GM21360 (cell line): ENCODE data around the gene SNRNP40.

Source experiments
- ATAC-seq: cut with Tn5 transposase; IDR thresholded peaks from one replicate; pipeline ENCODE4 v1.9.1; 2021; ENCODE audit warnings: mild to moderate bottlenecking, moderate library complexity; ENCODE audit not compliant: unreplicated experiment

SNRNP40 gene

DNA sequence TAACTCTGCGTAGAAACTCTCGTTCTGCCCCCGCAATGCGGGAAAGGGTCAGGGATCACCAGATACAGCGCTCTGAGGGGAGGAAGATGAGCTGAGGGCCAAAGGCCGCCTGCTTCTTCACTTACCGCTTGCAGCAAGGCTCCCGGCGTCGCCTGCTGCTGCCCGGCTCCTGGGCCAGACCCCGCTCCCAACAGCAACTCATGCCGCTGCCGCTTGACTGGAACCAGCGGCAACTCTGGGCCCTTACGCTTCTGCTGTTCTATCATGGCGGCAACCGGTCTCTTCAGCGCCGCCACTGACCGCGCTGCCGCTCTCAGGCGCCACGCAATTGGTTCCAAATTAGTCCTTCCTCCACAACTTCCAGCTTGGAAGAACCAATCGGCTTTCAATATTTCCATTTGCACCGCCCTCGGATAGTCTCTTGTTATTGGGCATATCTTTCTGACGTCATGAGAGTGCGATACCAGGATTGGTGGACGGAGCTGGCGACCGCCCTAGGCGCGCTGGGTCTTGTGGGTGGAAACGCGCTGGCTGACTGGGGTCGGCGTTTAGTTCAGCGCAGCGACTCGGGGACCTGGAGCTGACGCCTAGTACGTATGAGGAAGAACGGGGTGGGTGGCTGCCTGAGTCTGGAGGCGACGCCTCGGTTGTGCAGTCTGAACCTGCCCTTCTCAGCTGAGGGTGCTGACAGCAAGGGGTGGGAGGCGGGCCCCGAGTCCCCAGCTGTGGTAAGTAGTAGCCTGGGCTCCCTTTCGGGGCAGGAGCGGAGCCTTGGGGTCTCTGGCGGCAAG, at the start of gene SNRNP40, which contains the start of gene ZCCHC17:
Gene SNRNP40, minus strand, starts transcription at position 303 of the 791 bp plus-strand sequence. Its CDS starts 37 bp downstream, at position 266.
Gene ZCCHC17, plus strand, starts transcription at position 547 of the 791 bp plus-strand sequence. CDS start 13,067 bp downstream, outside the sequence.
- peak; percentile 94 for ATAC-seq

DNA sequence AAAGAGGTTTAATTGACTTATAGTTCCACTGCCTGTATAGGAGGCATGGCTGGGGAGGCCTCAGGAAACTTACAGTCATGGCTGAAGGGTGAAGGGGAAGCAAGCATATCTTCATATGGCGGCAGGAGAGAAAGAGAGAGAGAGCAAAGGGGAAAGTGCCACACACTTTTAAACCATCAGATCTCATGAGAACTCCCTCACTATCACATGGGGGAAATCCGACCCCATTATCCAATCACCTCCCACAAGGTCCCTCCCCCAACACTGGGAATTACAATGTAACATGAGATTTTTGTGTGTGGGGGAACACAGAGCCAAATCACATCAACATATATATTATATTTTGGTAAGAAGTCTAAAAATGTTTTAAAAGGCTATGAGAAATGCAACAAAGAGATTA, 49.0 kb upstream of the SNRNP40 start:
- no peak for ATAC-seq

DNA sequence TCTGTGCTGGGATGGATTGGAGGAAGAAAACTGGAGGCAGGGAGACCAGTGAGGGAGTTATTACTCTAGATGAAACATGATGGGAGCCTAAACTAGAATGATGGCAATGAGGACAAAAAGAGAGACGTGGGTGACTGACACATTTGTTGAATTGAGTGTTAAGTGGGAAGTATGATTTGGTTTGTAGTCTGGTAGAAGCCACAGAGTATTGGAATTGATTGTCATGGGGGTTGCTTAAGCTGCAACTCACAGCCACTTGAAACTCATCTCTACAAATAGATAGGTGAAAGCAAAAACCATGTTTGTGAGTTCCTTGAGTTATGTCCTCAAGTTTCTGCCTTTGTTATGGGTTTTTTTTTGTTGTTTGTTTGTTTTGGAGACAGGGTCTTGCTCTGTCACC, 47.9 kb upstream of the SNRNP40 start:
- ATAC-seq, result no peak

DNA sequence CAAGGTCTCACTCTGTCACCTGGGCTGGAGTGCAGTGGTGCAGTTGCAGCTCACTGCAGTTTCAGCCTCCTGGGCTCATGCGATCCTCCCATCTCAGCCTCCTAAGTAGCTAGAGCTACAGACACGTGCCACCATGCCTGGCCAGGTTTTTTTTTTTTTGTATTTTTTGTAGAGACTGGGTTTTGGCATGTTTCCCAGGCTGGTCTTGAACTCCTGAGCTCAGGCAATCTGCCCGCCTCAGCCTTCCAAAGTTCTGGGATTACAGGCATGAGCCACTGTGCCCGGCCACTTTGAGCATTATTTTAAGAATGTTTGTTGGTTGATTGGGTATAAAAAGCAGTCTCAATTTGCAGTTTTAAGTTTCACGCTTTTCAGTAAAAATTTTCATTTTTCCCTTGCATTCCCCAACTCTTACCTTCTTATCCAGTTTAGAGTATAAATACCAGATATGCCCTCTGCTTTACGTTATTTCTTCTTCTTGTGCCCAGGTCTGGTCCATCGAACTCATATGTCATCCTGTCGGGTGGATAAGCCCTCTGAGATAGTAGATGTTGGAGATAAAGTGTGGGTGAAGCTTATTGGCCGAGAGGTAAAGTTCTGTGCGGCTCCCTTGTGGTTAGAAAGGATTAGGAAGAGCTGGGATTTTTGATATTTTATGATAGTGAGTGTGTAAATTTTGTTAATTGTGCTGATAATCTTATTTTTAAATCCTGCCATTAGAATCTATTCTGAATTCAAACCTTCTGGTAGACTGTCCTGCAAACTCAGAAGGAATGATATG, 40.3 kb upstream of the SNRNP40 start:
- ATAC-seq, result no peak

DNA sequence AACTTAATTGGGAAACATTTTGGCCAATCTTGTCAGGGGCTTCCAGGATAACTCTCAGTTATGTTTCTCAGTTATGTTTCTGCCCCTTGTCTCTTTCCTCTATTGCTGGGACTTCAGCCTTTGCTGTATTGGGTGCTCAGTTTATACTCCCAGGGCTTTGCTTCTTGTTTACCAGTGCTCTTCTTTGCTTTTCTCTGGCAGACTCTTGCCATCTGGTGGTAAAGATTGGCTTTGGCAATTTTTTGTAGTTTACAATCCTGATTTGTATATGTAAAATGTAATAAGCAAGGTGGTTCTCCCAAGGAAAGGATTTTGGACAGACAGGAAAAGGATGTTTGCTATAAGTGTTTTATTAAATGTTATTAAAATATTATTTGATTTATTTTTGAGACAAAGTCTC, 38.4 kb upstream of the SNRNP40 start:
- ATAC-seq, result no peak

DNA sequence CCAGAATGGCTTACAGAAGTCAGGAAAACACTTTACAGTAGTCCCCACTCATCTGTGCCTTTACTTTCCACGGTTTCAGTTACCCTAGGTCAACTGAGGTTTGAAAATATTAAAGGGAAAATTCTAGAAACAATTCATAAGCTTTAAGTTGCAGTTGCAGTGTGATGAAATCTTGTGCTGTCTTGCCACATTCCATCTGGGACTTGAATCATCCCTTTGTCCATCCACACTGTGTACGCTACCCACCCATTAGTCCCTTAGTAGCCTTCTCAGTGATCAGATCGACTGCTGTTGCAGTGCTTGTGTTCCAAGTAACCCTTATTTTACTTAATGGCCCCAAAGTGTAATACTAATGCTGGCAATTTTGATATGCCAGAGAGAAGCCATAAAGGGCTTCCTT, 30.8 kb upstream of the SNRNP40 start:
- ATAC-seq, result no peak

DNA sequence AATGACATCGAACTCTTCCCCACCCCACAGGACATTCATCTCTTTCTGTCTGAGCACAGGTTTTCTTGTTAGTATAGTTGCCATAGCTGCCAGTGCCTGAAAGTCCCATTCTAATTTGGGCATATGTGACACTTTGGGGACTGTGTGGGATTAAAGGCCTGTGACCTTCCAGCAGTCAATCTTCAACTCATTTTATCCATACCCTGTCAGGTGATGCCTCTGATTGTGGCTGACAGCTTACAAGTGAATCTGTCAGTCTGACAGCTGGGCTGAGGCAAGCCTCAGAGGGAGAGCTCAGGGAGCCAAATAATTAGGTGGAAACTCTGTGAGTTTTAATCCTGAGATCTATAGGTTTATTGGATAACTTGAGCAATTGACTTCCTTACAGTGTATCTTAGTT, 29.9 kb upstream of the SNRNP40 start:
- ATAC-seq, result no peak

DNA sequence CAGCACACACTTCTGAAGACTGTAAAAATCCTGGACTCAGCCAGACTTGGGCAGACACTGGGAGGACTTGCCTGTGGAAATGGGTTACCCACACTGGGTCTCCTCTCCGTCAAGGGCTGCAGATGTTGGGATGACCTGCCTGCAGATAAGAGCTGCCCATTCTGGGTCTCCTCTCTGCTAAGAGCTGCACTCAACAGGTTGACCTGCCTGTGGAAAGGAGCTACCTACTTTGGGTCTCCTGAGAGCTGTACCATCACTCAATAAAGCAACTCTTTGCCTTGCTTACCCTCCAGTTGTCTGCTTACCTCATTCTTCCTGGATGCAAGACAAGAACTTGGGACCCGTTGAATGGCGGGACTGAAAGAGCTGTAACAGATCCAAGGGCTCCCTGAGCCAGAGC, 28.4 kb upstream of the SNRNP40 start:
- ATAC-seq, result no peak

DNA sequence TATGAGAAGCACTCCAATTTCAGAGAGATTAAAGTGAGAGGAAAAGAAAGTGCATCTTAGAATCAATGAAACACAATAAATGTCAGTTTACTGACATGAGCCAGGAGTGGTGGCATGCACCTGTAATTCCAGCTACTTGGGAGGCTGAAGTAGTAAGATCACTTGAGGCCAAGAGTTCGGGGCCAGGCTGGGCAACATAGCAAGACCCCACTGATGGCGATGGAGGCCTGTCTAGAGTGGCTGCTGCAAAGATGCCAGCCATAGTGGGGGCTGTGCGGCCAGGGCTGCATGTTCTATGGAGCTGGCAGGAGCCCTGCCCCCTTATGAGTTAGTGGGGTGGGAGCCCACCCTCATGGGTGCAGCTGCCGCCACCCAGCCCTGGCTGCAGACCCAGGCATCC, 27.5 kb upstream of the SNRNP40 start:
- ATAC-seq, result no peak

DNA sequence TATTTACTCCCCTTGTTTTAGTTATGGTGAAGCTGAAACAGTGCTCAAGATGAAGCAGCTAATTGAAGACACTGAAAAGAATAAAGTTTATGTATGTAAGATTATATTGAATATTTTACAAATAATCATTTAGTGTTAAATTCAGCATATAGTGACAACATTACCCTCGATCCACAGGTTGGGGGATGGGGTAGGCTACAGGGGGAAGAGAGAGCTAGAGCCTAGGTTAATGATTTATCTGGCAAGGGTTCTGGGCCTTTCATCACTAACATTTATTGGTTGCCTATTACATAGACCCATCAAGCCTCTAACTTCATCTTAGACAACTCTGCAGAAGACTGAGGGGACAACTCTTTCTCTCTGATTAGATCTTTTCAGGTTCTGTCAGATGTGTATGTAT, 21.6 kb upstream of the SNRNP40 start:
- no peak for ATAC-seq

DNA sequence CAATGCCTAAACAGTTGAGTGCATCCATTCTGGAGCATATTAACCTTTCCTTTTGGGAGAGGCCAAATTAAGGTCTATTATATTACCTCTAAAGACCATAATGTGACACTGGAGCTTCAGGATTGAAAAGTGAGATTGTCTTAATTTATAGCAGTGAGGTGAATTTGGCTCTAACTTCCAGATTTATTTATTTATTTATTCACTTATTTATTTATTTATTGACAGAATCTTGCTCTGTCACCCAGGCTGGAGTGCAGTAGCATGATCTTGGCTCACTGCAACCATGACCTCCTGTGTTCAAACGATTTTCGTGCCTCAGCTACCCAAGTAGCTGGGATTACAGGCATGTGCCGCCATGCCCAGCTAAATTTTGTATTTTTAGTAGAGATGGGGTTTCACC, 19.3 kb upstream of the SNRNP40 start:
- ATAC-seq, result no peak

DNA sequence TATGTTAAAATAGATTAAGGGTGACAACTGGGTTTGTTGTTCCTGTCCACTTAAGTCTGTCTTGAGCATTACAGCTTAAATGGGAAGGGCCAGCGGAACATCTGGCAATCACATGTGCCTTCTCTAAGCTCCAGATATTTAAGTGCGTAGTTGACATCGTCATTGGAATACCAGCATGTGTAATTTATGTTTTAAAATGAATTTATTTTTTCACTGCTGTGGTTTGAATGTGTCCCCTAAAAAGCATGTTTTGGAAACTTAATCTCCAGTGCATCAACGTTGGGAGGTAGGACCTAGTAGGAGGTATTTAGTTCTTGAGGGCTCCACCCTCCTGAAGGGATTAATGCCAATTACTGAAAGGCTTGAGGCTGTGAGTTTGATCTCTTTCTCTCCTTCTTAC, 13.6 kb upstream of the SNRNP40 start:
- ATAC-seq, result no peak

DNA sequence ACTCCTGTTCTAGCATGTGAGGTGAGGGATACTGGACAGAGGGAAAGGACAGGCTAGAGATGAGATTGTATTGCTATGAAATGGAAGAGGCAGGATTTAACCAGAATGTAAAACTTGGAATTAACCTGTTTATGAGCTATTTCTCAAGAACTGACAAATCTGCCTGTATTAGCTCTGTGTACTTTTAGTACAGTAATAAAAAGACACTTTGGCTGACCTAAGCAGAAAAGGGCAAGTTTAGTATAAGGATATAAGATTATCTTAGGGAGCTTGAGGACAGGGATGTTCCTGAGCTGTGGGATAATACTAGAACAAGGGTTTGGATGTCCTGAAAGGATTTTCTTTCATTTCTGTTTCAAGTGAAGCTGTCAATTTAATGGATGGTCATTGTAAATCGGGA, 11.4 kb upstream of the SNRNP40 start:
- no peak for ATAC-seq

DNA sequence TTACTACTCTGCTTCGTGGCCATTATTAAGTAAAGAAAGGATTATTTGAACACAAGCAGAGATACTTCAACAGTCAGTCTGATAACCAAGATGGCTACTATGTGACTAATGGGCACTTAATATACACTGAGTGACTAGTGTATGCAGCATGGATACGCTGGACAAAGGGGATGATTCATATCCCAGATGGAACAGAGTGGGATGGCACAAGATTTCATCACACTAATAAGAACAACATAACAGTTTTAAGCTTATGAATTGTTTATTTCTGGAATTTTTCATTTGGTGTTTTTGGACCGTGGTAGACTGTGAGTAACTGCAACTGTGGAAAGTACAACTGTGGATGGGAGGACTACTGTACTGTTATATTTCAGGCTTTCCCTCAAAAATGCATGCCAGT, 9.7 kb upstream of the SNRNP40 start:
- no peak for ATAC-seq

DNA sequence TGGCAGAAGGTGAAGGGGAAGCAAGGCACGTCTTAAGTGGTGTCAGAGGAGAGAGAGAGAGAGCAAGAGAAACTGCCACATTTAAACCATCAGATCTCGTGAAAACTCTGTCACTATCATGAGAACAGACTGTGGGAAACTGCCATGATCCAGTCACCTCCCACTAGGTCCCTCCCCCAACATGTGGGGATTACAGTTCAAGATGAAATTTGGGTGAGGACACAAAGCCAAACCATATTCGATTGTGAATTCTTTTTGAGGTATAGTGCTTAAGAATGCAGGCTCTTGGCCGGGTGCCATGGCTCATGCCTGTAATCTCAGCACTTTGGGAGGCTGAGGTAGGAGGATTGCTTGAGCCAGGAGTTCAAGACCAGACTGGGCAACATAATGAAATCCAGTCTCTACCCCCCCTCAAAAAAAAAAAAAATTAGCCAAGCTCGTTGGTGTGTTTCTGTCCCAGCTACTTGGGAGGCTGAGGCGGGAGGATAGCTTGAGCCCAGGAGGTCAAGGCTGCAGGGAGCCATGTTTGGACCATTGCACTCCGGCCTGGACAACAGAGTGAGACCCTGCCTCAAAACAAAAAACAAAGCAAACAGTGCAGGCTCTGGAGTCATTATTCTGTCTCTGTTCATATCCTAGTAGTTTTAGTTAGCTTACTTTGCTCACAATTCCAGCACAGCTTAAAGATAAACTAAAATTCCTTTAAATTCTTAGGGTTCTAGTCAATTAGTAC, 6.3 kb upstream of the SNRNP40 start:
- ATAC-seq, result no peak

DNA sequence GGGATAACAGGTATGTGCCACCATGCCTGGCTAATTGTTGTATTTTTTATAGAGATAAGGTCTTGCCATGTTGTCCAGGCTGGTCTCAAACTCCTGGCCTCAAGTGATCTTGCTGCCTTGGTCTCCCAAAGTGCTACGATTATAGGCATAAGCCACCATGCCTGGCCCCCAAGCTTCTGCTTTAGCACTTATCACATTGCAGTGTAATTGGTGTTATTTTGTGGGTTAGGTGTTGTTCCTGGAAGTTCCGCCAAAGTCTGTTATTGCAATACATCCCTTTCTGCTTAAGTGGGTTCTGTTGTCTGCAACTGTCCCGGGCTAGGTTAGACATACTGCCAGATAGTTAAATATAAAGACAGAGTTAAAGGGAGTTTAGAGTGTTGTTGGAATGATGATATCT, 3.6 kb upstream of the SNRNP40 start:
- ATAC-seq, result no peak

DNA sequence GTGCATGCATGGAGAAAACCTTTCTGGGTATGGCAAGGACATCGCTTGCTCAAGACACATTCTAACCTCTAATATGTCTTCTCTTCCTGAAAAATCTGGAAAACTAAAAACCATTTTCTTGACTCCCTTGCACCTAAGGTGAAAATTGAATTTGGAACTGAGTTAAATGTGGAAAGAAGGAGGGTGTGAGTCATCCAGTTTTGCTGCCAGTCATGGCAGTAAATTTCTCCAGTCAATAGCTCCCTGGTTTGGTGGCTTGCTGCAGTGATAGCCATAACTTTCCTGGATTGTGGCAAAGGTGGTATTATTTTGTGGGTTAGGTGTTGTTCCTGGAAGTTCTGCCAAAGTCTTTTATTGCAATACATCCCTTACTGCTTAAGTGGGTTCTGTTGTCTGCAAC, 2.8 kb upstream of the SNRNP40 start:
- ATAC-seq, result no peak

DNA sequence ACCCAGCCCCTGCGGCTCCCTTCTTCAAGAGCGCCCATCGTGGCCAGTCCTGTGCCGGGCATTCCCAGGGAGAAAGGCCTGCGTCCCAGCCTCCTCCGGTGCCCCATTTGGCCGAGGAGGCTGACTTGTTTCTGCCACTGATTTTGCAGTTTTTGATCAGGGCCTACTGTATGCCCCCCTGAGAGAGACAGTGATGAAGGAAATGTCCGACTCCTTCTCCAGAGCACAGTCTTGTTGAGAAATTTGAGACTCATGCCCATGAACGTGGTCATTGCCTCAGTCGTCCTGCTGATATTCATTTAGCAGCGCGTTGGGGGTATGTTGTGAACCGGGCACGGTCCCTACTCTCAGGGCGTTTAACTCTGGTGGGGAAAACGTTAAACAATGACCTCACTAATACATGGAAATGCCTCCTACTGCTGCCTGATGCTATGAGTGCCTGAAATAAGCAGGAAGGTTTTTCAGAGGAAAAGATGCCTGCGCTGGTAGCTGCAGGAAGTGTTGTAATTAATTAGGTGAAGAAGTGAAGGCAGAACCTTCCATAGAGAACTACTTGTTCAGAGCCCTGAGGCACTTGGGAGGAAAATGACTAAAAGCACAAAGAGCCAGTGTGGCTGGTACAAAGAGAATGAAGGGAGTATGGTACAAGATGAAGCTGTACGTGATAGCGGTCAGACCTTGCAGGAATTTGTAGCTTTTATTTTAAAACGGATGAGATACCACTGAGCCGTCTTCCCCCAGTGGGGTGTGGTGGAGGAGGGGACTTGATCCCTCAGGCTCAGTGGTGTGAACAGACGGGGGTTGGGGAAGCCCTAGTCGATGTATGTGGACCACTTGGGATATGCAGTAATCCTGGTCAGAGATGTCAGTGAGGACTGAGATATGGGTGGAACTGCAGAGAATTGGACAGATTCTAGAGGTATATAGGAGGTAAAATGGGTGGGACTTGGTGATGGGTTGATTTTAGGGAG, 974 bp upstream of the SNRNP40 start:
- no peak for ATAC-seq

DNA sequence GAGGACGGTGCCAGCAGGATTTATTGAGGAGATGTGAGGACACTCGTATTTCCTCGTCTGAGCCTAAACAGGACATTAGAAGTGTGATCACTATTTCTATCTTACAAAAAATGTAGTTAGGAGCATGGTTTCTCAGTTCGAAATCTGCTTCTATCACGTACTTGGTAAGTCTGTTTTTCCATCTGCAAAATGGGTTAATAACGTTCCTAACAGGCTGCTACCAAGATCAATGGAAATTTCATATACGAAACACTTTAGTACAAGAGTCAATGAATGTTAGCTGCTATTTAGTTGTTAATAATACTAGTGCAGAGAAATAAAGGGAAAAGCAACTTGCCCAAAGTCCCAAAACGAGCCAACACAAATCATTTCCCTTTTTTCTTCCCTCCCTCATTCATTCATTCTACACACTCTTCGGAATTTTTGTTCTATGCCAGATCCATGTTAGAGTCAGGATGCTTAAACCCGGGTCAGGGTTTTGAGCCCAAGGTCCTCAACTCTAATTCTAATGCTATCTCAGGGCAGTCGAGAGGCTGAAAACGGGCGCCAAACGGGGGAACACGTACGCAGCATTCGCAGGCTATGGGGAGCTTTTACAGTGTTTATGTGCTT, 608 bp downstream of the SNRNP40 start:
- ATAC-seq, result no peak

DNA sequence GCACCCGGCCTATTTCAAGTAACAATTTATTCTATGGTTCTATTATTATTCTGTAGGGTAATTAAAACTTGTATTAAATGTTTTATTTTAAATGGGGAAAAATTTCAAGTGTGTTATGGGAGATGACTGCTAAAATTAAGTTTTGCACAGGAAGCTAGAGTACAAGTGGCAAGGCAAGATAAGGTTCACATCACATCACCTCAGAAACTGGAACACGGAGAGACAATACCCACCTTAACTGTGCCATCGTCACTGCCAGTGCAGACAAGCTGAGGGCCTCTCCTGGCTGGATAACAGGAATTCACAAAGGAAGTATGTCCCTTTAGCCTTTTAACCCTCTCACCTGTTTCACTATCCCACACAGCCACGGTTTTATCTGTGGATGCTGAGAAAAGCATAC, 7.6 kb downstream of the SNRNP40 start:
- ATAC-seq, result no peak
